WI38 (cell line): ENCODE data around the gene SUPT4H1.

ENCODE experiments used
- H3K4me3 ChIP-seq: 2 replicates; pipeline ENCODE4 v1.5.1; 2011; ENCODE audit warnings: low read depth, mild to moderate bottlenecking, control low read depth, low read length
- CTCF ChIP-seq: IDR thresholded peaks from 2 replicates; pipeline ENCODE4 v1.5.1; 2012; ENCODE audit warnings: low read depth, mild to moderate bottlenecking, control low read depth, low read length

Gene SUPT4H1

GRCh38 chr17:58316260-58316960, 35.6 kb downstream of the SUPT4H1 start:
- H3K4me3 ChIP-seq = no peak overlapping the region
- TF ChIP-seq CTCF = no peak

GRCh38 chr17:58315750-58316149, 36.3 kb downstream of the SUPT4H1 start:
- no peak overlapping the region for H3K4me3 ChIP-seq
- no peak for TF ChIP-seq CTCF

GRCh38 chr17:58315281-58315711, 36.7 kb downstream of the SUPT4H1 start:
- TF ChIP-seq CTCF = no peak
- no peak overlapping the region for H3K4me3 ChIP-seq

- no peak for TF ChIP-seq CTCF
- no peak overlapping the region for H3K4me3 ChIP-seq
Measured at GRCh38 chr17:58314706-58315015, 37.3 kb downstream of the SUPT4H1 start.

- TF ChIP-seq CTCF = no peak
- no peak overlapping the region for H3K4me3 ChIP-seq
Measured at GRCh38 chr17:58313815-58314705, 37.9 kb downstream of the SUPT4H1 start.

- no peak for TF ChIP-seq CTCF
- no peak overlapping the region for H3K4me3 ChIP-seq
Measured at GRCh38 chr17:58312829-58313228, 39.2 kb downstream of the SUPT4H1 start.

GRCh38 chr17:58312021-58312630, 39.9 kb downstream of the SUPT4H1 start:
- no peak overlapping the region for H3K4me3 ChIP-seq
- TF ChIP-seq CTCF = no peak
